Glutamatergic neuron (in vitro differentiated cells): ENCODE data around the gene SRP9. TPM values are rescaled to one million over a fixed set of nuclear protein-coding genes. Genes with fewer than 3 reads are reported as not detected.
"Not testable (repeated sequence)": the region's sequence is repeated elsewhere in the genome, so short reads cannot be mapped to it uniquely, and the experiment has no call there.

ENCODE experiments used
- DNase-seq: peaks from one replicate; pipeline ENCODE4 v3.0.0; 2022
- H3K27ac Mint-ChIP-seq: one replicate; pipeline ENCODE4 v1.8.0; 2020; ENCODE audit warnings: mild to moderate bottlenecking, mixed read lengths, inconsistent platforms; ENCODE audit not compliant: unreplicated experiment
- H3K27me3 Mint-ChIP-seq: one replicate; pipeline ENCODE4 v1.8.0; 2020; ENCODE audit warnings: mild to moderate bottlenecking, moderate library complexity, mixed read lengths, inconsistent platforms; ENCODE audit not compliant: unreplicated experiment
- H3K36me3 Mint-ChIP-seq: one replicate; pipeline ENCODE4 v1.8.0; 2020; ENCODE audit warnings: mild to moderate bottlenecking, mixed read lengths, inconsistent platforms; ENCODE audit not compliant: unreplicated experiment
- H3K4me1 Mint-ChIP-seq: one replicate; pipeline ENCODE4 v1.8.0; 2020; ENCODE audit warnings: mild to moderate bottlenecking, low read depth, mixed read lengths, inconsistent platforms; ENCODE audit not compliant: unreplicated experiment
- H3K4me3 Mint-ChIP-seq: one replicate; pipeline ENCODE4 v1.8.0; 2020; ENCODE audit warnings: mild to moderate bottlenecking, mixed read lengths, inconsistent platforms; ENCODE audit not compliant: unreplicated experiment
- H3K9me3 Mint-ChIP-seq: one replicate; pipeline ENCODE4 v1.8.0; 2020; ENCODE audit warnings: mild to moderate bottlenecking, moderate library complexity, mixed read lengths, inconsistent platforms; ENCODE audit not compliant: unreplicated experiment
- total RNA-seq: library from RNA; stranded (reverse); fragmentation: NEBNext Ultra II Directional; extraction: Animal tissue kit (Norgen Biotek cat#: 25700); gene quantifications from one replicate; pipeline ENCODE4 v1.2.1, GENCODE V29; 2021; ENCODE audit not compliant: unreplicated experiment
- TF ChIP-seq, protein P1 (sequence below): fragments of 200-600 bp; sonication (generic); IDR thresholded peaks from one replicate; pipeline ENCODE4 v1.5.0; 2021; ENCODE audit not compliant: partially characterized antibody, unreplicated experiment

The SRP9 gene
- total RNA-seq, 1 donor from 2014 or later: 364 TPM

DNA sequence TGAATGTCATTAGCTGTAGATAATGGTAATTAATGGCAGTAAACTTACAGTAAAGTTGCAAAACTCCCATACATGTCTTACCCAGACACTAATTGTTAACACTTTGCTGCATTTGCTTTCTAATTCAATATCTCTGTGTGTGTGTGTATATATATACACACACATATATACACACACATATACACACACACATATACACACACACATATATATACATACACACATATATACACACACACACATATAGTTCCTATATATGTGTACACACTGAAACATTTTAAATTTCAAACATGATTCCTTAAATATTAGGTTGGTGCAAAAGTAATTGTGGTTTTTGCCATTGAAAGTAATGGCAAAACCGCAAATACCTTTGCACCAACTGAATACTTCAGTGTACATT lies 28.6 kb downstream of the SRP9 start:
- H3K27ac Mint-ChIP-seq: no peak overlapping the region
- peaks cover 7% of the 10 kb centered on the region for H3K27me3 Mint-ChIP-seq
- TF ChIP-seq, protein P1, sequence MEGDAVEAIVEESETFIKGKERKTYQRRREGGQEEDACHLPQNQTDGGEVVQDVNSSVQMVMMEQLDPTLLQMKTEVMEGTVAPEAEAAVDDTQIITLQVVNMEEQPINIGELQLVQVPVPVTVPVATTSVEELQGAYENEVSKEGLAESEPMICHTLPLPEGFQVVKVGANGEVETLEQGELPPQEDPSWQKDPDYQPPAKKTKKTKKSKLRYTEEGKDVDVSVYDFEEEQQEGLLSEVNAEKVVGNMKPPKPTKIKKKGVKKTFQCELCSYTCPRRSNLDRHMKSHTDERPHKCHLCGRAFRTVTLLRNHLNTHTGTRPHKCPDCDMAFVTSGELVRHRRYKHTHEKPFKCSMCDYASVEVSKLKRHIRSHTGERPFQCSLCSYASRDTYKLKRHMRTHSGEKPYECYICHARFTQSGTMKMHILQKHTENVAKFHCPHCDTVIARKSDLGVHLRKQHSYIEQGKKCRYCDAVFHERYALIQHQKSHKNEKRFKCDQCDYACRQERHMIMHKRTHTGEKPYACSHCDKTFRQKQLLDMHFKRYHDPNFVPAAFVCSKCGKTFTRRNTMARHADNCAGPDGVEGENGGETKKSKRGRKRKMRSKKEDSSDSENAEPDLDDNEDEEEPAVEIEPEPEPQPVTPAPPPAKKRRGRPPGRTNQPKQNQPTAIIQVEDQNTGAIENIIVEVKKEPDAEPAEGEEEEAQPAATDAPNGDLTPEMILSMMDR: no peak
- H3K4me3 Mint-ChIP-seq: no peak overlapping the region
- H3K9me3 Mint-ChIP-seq: peaks cover 10% of the 10 kb centered on the region
- peaks cover 3% of the 10 kb centered on the region for H3K4me1 Mint-ChIP-seq
- no peak for DNase-seq
- H3K36me3 Mint-ChIP-seq: no peaks in the 10 kb centered on the region

DNA sequence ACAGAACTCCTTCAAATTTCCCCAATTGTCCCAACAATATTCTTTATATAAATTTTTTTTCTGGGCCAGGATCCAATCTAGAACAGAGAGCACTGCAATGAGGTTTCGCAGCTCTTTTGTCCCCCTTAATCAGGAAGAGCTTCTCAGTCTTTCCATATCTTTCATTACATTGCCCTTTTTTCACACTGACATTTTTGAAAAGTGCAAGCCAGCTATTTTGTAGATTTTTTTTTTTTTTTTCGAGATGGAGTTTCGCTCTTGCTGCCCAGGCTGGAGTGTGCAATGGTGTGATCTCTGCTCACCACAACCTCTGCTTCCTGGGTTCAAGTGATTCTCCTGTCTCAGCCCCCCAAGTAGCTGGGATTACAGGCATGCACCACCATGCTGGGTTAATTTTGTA lies 29.1 kb downstream of the SRP9 start:
- not testable (repeated sequence) for H3K4me3 Mint-ChIP-seq, DNase-seq, H3K27me3 Mint-ChIP-seq, H3K36me3 Mint-ChIP-seq, H3K27ac Mint-ChIP-seq, H3K4me1 Mint-ChIP-seq
- H3K9me3 Mint-ChIP-seq: peaks cover 12% of the 10 kb centered on the region

GRCh38 chr1:225808136-225808535 lies 30.5 kb downstream of the SRP9 start:
- H3K36me3 Mint-ChIP-seq: no peaks in the 10 kb centered on the region
- H3K27me3 Mint-ChIP-seq: peaks cover 8% of the 10 kb centered on the region
- H3K9me3 Mint-ChIP-seq: peaks cover 13% of the 10 kb centered on the region
- no peak for DNase-seq
- peaks cover 14% of the 10 kb centered on the region for H3K4me1 Mint-ChIP-seq
- H3K27ac Mint-ChIP-seq: no peak overlapping the region
- H3K4me3 Mint-ChIP-seq: no peak overlapping the region
- TF ChIP-seq, protein P1: no peak

GRCh38 chr1:225809842-225810578 lies 32.4 kb downstream of the SRP9 start, which contains the start of gene EPHX1:
TSS of gene EPHX1 (plus strand) at chr1:225810124. CDS start at chr1:225828730, 18,606 bp downstream.
- H3K27ac Mint-ChIP-seq: peak within 1 kb of the TSS; percentile 97
- peaks cover 20% of the 10 kb centered on the region for H3K4me1 Mint-ChIP-seq

DNA sequence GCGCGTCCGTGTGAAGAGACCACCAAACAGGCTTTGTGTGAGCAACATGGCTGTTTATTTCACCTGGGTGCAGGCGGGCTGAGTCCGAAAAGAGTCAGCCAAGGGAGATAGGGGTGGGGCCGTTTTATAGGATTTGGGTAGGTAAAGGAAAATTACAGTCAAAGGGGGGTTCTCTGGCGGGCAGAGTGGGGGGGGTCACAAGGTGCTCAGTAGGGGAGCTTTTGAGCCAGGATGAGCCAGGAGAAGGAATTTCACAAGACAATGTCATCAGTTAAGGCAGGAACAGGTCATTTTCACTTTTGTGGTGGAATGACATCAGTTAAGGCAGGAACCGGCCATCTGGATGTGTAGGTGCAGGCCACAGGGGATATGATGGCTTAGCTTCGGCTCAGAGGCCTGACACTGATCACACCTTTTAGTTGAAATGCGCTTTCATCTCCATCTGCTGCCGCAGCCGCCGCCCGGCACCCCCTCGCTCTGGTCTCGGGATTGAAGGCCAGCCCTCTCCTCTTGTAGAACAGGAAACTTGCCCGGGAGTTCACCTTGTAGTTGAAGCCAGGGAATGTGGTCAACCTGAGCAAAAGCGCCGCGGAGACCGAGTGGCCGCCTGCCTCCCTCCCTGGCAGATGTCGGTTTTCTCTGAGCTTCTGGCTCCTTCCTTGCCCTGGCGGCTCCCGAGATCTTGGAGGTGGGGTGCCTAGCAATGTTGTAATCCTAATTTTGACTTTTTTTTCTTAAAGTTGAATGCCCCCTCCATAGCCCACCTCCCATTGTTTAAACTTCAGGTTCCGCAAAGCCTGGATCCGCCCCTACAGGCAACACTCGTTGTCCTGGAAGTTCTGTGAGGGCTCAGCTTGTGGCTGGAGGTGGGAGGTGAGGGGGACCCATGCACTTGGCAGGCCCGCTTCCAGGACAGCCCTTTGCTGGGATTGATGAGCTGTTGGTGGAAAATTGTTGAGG lies 33.2 kb downstream of the SRP9 start:
- Mint-ChIP-seq H3K9me3 (peaks cover 11% of the 10 kb centered on the region), H3K4me3 (peak overlapping the region; percentile 95), H3K4me1 (peaks cover 25% of the 10 kb centered on the region), H3K27ac (peak overlapping the region; percentile 97)
- not testable (repeated sequence) for H3K36me3 Mint-ChIP-seq, H3K27me3 Mint-ChIP-seq
- DNase-seq: peak; percentile 59

More at GRCh38 chr1:225809842-225810578, 32.4 kb downstream of the SRP9 start, which contains the start of gene EPHX1:
- H3K36me3 Mint-ChIP-seq: no peaks in the 10 kb centered on the region
- peak; percentile 91 for DNase-seq
- peaks cover 11% of the 10 kb centered on the region for H3K9me3 Mint-ChIP-seq
- H3K27me3 Mint-ChIP-seq: peaks cover 8% of the 10 kb centered on the region
- H3K4me3 Mint-ChIP-seq: peak within 1 kb of the TSS; percentile 95
- TF ChIP-seq, protein P1: no peak
